ENCODE results near the gene LEMD3.
A peak's percentile ranks its signal among the peaks of the same experiment; 100 is the strongest.

The LEMD3 gene

DNA sequence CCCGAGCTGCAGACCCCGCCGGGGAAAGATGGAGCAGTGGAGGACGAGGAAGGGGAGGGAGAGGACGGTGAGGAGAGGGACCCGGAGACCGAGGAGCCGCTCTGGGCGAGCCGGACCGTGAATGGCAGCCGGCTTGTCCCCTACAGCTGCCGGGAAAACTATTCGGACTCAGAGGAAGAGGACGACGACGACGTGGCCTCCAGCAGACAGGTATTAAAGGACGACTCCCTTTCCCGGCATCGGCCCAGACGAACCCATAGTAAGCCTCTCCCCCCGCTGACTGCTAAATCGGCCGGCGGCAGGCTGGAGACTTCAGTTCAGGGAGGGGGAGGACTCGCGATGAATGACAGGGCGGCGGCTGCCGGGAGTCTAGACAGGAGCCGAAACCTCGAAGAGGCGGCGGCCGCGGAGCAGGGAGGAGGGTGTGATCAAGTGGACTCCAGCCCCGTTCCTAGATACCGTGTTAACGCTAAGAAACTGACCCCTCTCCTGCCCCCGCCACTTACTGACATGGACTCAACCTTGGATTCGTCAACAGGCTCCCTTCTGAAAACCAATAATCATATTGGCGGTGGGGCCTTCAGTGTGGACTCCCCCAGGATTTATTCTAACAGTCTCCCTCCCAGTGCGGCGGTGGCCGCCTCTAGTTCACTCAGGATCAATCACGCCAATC, 962 bp downstream of the LEMD3 start (continued):
- no peak for TF ChIP-seq ZNF624 (tag by site-specific recombination; IDR thresholded peaks at IDR 0.05)
- TF ChIP-seq ZNF341 (tag by site-specific recombination; IDR thresholded peaks at IDR 0.05; ENCODE audit: low read depth), result 0 out of 2 replicates have a peak, but pooled peaks have one; percentile 13
- peak; percentile 23; the same call in 1 of the 2 replicates for TF ChIP-seq ZNF76 (tag by site-specific recombination; IDR thresholded peaks at IDR 0.05; ENCODE audit: borderline replicate concordance, low read depth)
- TF ChIP-seq ZFHX2 (tag by site-specific recombination; conservative IDR thresholded peaks at IDR 0.05), result no peak
- TF ChIP-seq ZBTB17 (tag by site-specific recombination; IDR thresholded peaks at IDR 0.05), result peak; percentile 82
- TF ChIP-seq ZNF600 (tag by site-specific recombination; IDR thresholded peaks at IDR 0.05), result 0 out of 2 replicates have a peak, but pooled peaks have one; percentile 38
- no peak for TF ChIP-seq GFI1B (tag by site-specific recombination; IDR thresholded peaks at IDR 0.05)
- TF ChIP-seq ZNF830 (tag by site-specific recombination; IDR thresholded peaks at IDR 0.05; ENCODE audit: low read depth), result no peak
- 0 out of 2 replicates have a peak, but pooled peaks have one; percentile 14 for TF ChIP-seq SP7 (tag by site-specific recombination; IDR thresholded peaks at IDR 0.05)
- TF ChIP-seq ZNF449 (tag by site-specific recombination; IDR thresholded peaks at IDR 0.05), result no peak
- no peak for TF ChIP-seq ZNF391 (tag by site-specific recombination; IDR thresholded peaks at IDR 0.05; ENCODE audit: borderline replicate concordance, low read depth)
- peak; percentile 68 for TF ChIP-seq KLF1 (tag by site-specific recombination; IDR thresholded peaks at IDR 0.05)
- TF ChIP-seq ZNF133 (tag by site-specific recombination; IDR thresholded peaks at IDR 0.05), result no peak
- TF ChIP-seq ZNF19 (tag by site-specific recombination; IDR thresholded peaks at IDR 0.05; ENCODE audit: low read depth), result no peak
- TF ChIP-seq, protein P1, sequence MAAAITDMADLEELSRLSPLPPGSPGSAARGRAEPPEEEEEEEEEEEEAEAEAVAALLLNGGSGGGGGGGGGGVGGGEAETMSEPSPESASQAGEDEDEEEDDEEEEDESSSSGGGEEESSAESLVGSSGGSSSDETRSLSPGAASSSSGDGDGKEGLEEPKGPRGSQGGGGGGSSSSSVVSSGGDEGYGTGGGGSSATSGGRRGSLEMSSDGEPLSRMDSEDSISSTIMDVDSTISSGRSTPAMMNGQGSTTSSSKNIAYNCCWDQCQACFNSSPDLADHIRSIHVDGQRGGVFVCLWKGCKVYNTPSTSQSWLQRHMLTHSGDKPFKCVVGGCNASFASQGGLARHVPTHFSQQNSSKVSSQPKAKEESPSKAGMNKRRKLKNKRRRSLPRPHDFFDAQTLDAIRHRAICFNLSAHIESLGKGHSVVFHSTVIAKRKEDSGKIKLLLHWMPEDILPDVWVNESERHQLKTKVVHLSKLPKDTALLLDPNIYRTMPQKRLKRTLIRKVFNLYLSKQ (tag by site-specific recombination; IDR thresholded peaks at IDR 0.05; ENCODE audit: borderline replicate concordance), result no peak
- TF ChIP-seq ZNF513 (tag by site-specific recombination; IDR thresholded peaks at IDR 0.05), result peak; percentile 44
- TF ChIP-seq SP2 (tag by site-specific recombination; IDR thresholded peaks at IDR 0.05), result peak; percentile 48
- peak; percentile 95 for TF ChIP-seq ZNF335 (tag by site-specific recombination; conservative IDR thresholded peaks at IDR 0.05)
- TF ChIP-seq ZNF501 (tag by site-specific recombination; IDR thresholded peaks at IDR 0.05), result peak; percentile 35; the same call in 1 of the 2 replicates
- TF ChIP-seq ZBTB20 (tag by site-specific recombination; IDR thresholded peaks at IDR 0.05), result peak; percentile 13; the same call in 1 of the 2 replicates
- TF ChIP-seq GLIS2 (tag by site-specific recombination; IDR thresholded peaks at IDR 0.05), result peak; percentile 87; the same call in 1 of the 2 replicates
- no peak for TF ChIP-seq ZNF157 (tag by site-specific recombination; IDR thresholded peaks at IDR 0.05)
- peak; percentile 69 for TF ChIP-seq OSR2 (tag by site-specific recombination; IDR thresholded peaks at IDR 0.05)
- TF ChIP-seq, protein P2, sequence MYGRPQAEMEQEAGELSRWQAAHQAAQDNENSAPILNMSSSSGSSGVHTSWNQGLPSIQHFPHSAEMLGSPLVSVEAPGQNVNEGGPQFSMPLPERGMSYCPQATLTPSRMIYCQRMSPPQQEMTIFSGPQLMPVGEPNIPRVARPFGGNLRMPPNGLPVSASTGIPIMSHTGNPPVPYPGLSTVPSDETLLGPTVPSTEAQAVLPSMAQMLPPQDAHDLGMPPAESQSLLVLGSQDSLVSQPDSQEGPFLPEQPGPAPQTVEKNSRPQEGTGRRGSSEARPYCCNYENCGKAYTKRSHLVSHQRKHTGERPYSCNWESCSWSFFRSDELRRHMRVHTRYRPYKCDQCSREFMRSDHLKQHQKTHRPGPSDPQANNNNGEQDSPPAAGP (tag by site-specific recombination; IDR thresholded peaks at IDR 0.05), result 0 out of 2 replicates have a peak, but pooled peaks have one; percentile 26
- TF ChIP-seq ZNF398 (tag by site-specific recombination; IDR thresholded peaks at IDR 0.05), result 0 out of 2 replicates have a peak, but pooled peaks have one; percentile 22
- TF ChIP-seq IKZF3 (tag by site-specific recombination; IDR thresholded peaks at IDR 0.05), result no peak
- no peak for TF ChIP-seq HOXC10 (CRISPR knock-in tag; IDR thresholded peaks at IDR 0.05)

All from HEK293 (cell line).